Activated T-helper 1 cell treated with anti-CD3 and anti-CD28 coated beads, Interleukin-12 subunit alpha, Interleukin-12 subunit beta, Interleukin-2, Interleukin-4 antibody, amounts not matched to agents 30 ng/mL and 10 ng/mL and 1 ng/mL, durations not matched to agents 14 hours and 24 hours and 36 hours (primary cell): Measurements from ENCODE around the gene OSTF1. TPM values are rescaled to one million over a fixed set of nuclear protein-coding genes. Genes with fewer than 3 reads are reported as not detected.

Experiments used
- DNase-seq: peaks from one replicate; pipeline ENCODE4 v3.0.0; 2021; ENCODE audit warnings: low spot score
- H3K27ac Mint-ChIP-seq: one replicate; pipeline ENCODE4 v1.8.0; 2021; ENCODE audit warnings: mild to moderate bottlenecking, mixed read lengths
- H3K27me3 Mint-ChIP-seq: one replicate; pipeline ENCODE4 v1.8.0; 2022; ENCODE audit warnings: mild to moderate bottlenecking, moderate library complexity, mixed read lengths; ENCODE audit not compliant: insufficient read depth
- H3K36me3 Mint-ChIP-seq: one replicate; pipeline ENCODE4 v1.8.0; 2021; ENCODE audit warnings: low read depth, mixed read lengths
- H3K4me1 Mint-ChIP-seq: one replicate; pipeline ENCODE4 v1.8.0; 2021; ENCODE audit warnings: low read depth, mixed read lengths
- H3K4me3 Mint-ChIP-seq: one replicate; pipeline ENCODE4 v1.8.0; 2021; ENCODE audit warnings: mild to moderate bottlenecking, moderate library complexity, mixed read lengths
- H3K9me3 Mint-ChIP-seq: one replicate; pipeline ENCODE4 v1.8.0; 2021; ENCODE audit warnings: mixed read lengths
- intact Hi-C: fragments of 100-400 bp; cut with micrococcal nuclease; formaldehyde crosslinking; loops from one replicate; pipeline ENCODE4 v1.15.1; 2024
- total RNA-seq: library from RNA; stranded (reverse); gene quantifications from 2 replicates; pipeline ENCODE4 v1.2.3, GENCODE V29; 2022

Gene OSTF1
- total RNA-seq, 1 donor from 2014 or later, result 53.6 TPM

DNA sequence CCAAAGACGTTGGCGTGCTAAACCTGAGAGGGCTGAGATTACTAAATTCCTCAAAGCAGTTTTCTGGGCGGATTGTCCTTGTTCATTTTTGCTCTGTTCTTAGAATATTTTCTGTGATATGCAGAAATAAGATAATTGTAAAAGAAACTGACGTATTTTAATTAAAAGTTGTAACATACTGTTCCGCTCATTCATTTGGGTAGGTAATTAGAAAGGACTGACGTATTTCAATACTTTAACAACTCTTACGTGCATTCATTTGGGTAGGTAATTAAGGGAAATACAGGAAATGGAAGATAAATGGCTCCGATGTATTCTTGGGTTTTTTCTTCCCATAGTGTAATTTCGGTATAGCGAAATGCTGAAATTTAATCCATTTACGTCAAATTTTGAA, 1.1 kb downstream of the OSTF1 start:
- H3K36me3 Mint-ChIP-seq, result peaks cover 13% of the 10 kb centered on the region
- H3K4me1 Mint-ChIP-seq, result peaks cover 70% of the 10 kb centered on the region
- no peak for DNase-seq
- H3K4me3 Mint-ChIP-seq, result peak overlapping the region; percentile 99
- H3K27ac Mint-ChIP-seq, result peak overlapping the region; percentile 97
- no peaks in the 10 kb centered on the region for H3K9me3 Mint-ChIP-seq
- intact Hi-C loops, result loop anchor here (1.0 to 2.0 kb wide), 5 partner anchors 27 to 1935 kb away; partner anchors contain the start of gene PCSK5
- H3K27me3 Mint-ChIP-seq, result no peaks in the 10 kb centered on the region

DNA sequence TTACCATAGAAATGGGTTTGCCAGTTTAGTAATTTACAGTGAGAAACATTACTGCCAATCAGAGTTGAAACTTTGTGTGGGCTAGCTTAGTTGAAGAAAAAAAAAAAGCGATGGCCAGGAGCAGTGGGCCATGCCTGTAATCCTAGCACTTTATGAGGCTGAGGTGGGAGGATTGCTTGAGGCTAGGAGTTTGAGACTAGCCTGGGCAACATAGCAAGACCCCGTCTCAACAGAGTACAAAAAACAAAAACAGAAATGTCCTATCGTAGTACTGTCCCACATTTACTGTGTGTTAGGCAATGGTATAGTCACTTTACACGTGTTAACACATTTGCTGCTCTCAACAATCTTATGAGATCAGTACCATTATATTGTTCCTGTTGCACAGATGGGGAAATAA, 2.3 kb downstream of the OSTF1 start:
- H3K36me3 Mint-ChIP-seq, result peaks cover 18% of the 10 kb centered on the region
- DNase-seq, result no peak
- H3K4me1 Mint-ChIP-seq, result peaks cover 73% of the 10 kb centered on the region
- peak overlapping the region; percentile 99 for H3K4me3 Mint-ChIP-seq
- no peaks in the 10 kb centered on the region for H3K27me3 Mint-ChIP-seq
- H3K9me3 Mint-ChIP-seq, result no peaks in the 10 kb centered on the region
- intact Hi-C loops, result no loop called here
- H3K27ac Mint-ChIP-seq, result peak overlapping the region; percentile 35

DNA sequence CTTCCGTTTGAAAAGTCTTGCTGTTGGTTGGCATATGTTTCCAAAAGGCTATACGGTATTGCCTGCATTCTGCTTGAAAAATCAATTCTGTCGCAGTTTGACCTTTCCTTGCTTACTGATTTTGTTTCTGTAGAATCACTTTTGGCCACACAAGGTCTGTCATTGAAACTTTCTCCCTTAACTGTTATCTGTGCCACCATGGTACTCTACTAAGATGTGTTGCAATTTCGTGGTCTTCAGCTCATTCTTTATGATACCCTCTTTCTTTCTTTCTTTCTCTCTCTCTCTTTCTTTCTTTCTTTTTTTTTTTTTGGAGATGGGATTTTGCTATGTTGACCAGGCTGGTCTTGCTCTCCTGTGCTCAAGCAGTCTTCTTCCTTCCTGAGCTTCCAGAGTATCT, 4.5 kb downstream of the OSTF1 start:
- H3K36me3 Mint-ChIP-seq, result peaks cover 23% of the 10 kb centered on the region
- no peak overlapping the region for H3K27ac Mint-ChIP-seq
- no peak for DNase-seq
- peaks cover 62% of the 10 kb centered on the region for H3K4me1 Mint-ChIP-seq
- no peak overlapping the region for H3K4me3 Mint-ChIP-seq
- no peaks in the 10 kb centered on the region for H3K27me3 Mint-ChIP-seq
- intact Hi-C loops, result no loop called here
- no peaks in the 10 kb centered on the region for H3K9me3 Mint-ChIP-seq

DNA sequence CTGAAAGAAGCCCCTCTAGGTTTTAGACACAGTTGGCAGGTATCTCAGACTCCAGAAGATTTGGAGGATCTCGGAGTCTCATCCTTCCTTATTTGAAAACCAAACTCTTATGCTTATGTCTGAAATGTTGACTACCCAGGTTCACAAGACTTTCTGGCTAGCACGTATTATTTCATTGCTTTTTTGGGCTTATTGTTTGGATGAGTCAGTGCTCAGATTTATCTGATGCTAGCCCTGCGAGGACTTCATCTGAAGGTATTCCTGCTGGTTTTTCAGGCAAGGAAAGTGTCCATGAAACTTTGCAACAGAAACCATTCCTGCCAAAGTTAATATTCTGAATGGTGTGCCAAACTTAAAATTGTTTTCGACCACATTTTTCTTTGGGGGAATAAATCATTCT, 8.5 kb downstream of the OSTF1 start:
- Mint-ChIP-seq H3K27me3 (no peaks in the 10 kb centered on the region), H3K4me3 (no peak overlapping the region), H3K27ac (no peak overlapping the region), H3K4me1 (peaks cover 37% of the 10 kb centered on the region), H3K36me3 (peaks cover 24% of the 10 kb centered on the region), H3K9me3 (no peaks in the 10 kb centered on the region)
- intact Hi-C loops, result no loop called here
- DNase-seq, result no peak

DNA sequence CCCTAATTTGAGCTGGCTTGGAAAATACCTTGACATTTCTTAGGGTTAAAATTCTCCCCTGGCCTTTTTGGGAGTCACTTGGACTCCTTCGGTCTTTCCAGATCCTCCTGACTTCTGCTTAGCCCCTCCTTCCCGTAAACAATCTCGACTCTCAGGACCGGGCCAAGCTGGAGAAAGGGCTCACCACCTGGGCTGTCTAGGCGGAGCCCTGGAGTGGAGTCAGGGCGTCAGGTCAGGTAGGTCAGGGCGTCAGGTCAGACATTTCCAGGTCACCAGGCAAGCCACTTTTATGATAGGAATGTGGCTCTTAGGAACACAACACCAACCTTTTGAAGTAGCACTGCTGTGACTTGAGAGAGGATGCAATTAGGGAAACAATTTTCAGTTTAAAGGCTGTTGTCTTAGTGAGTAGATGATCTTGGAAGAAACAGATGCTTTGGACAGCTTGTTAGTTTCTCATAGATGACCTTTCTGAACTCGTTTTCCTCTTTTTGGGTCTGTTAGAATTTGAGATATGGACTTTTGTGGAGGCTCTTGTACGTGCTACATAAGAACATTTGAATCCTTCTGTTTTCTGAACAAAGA, 12.8 kb downstream of the OSTF1 start:
- Mint-ChIP-seq H3K4me3 (no peak overlapping the region), H3K27me3 (no peaks in the 10 kb centered on the region), H3K4me1 (peaks cover 33% of the 10 kb centered on the region), H3K36me3 (peaks cover 24% of the 10 kb centered on the region), H3K27ac (peak overlapping the region; percentile 40), H3K9me3 (no peaks in the 10 kb centered on the region)
- no peak for DNase-seq
- intact Hi-C loops, result no loop called here

DNA sequence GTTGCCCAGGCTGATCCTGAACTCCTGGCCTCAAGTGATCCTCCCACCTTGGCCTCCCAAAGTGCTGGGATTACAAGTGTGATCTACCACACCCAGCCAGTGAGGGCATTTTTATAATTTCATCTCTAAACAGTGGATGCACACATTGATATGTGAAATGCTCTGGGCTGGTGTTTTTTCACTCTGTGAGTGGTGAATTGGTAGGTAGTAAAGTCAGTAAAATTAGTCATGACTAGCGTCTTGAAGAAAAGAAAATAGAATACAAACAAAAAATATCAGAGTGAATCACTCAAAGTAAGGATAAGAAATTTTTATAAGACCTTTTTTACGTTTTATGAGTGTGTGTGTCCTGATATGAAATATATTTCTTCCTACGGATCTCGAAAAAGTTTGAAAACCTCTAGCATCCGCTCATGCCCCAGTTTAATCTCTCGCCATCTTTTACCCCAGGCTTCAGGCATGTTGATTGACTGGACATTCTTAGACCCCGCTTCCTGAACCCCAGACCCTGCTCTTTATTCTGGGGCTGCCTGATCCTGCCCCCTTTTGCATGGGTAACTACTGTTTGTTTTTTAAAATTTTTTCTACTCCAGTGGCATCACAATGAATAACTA, 14.0 kb downstream of the OSTF1 start:
- H3K27ac Mint-ChIP-seq, result peak overlapping the region; percentile 67

DNA sequence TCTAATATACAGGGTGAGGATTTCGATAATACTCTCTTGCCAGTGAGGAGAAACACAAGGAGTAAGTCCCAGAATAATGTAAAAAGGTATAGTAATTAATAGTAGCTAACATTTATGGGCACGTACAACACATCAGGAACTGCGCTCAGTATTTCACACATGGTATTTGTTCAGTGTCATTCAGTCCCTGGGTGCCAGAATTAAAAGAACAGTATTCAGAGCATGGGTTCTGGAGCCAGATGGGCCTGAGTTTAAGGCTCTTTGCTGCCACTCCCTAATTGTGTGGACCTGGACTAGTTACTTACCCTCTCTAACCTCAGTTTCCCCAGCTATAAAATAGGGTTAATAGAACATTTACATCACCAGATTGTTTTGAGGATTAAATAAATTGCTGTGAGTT, 16.3 kb downstream of the OSTF1 start:
- intact Hi-C loops, result no loop called here
- Mint-ChIP-seq H3K9me3 (no peaks in the 10 kb centered on the region), H3K36me3 (peaks cover 20% of the 10 kb centered on the region), H3K27ac (peak overlapping the region; percentile 61), H3K4me1 (peaks cover 34% of the 10 kb centered on the region), H3K4me3 (no peak overlapping the region), H3K27me3 (no peaks in the 10 kb centered on the region)
- no peak for DNase-seq

More for the DNA sequence above, 14.0 kb downstream of the OSTF1 start:
- no peak overlapping the region for H3K4me3 Mint-ChIP-seq
- peaks cover 19% of the 10 kb centered on the region for H3K36me3 Mint-ChIP-seq
- peaks cover 32% of the 10 kb centered on the region for H3K4me1 Mint-ChIP-seq
- no peak for DNase-seq
- intact Hi-C loops, result no loop called here
- no peaks in the 10 kb centered on the region for H3K27me3 Mint-ChIP-seq
- no peaks in the 10 kb centered on the region for H3K9me3 Mint-ChIP-seq

DNA sequence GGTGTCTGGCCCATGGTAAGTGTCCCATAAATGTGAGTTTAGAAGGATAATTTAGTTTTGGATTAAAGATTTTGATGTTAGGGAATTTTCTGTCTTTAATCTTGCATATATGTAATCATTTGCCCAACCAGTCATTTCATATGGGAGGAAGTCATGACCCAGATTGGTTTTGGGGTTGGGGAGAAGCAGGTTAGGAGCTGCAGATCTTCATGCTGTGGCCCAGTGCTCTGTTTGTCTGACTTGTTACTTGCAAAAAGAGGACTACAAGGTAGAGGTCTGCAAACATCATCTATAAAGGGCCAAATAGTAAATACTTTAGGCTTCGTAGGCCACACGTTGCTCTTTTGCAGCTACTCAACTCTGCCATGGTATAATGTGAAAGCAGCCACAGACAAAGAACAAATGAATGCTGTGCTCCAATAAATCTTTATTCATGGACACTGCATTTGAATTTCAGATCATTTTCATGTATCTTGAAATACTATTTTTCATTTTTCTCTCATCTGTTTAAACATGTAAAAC, 16.8 kb downstream of the OSTF1 start:
- intact Hi-C loops, result no loop called here
- Mint-ChIP-seq H3K4me1 (peaks cover 38% of the 10 kb centered on the region), H3K36me3 (peaks cover 20% of the 10 kb centered on the region), H3K4me3 (no peak overlapping the region), H3K27me3 (no peaks in the 10 kb centered on the region), H3K27ac (peak overlapping the region; percentile 61), H3K9me3 (no peaks in the 10 kb centered on the region)
- no peak for DNase-seq

DNA sequence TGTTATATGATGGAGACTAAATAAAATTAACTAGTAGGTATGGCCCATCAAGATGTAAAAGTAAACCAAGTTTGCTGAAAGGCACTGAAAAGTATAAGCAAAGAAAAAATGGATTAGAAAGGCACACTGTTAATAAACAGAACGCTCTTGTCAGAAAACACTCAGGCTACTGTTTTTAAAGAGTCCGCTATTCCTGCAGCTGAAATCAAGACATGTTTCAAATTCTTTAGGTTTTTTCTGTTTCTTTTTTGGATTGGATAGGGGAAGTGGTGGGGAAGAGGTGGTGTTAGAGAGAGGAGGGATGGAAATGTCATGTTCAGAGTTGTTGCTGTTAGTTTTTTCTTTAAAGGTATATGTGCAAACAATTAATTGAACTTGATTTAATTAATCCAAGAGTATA, 17.5 kb downstream of the OSTF1 start:
- intact Hi-C loops, result no loop called here
- Mint-ChIP-seq H3K36me3 (peaks cover 24% of the 10 kb centered on the region), H3K4me3 (no peak overlapping the region), H3K4me1 (peaks cover 42% of the 10 kb centered on the region), H3K9me3 (no peaks in the 10 kb centered on the region), H3K27ac (no peak overlapping the region), H3K27me3 (no peaks in the 10 kb centered on the region)
- no peak for DNase-seq

DNA sequence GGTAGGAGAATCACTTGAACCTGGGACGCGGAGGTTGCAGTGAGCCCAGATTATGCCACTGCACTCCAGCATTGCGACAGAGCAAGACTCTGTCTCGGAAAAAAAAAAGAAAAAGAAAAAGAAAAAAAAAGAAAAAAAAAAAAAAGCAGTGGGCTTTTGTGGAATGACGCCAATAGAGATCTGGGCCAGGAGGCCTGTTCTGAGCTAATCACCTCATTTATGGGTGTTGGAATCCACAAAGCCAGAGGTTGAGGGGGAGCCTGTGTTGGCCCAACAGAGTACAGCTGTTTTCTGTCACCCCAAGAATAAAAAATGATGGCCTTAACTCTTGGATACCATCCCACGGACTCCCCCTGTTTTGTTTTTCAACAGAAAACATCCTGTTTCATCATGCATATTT, 18.5 kb downstream of the OSTF1 start:
- Mint-ChIP-seq H3K9me3 (no peaks in the 10 kb centered on the region), H3K4me1 (peaks cover 46% of the 10 kb centered on the region), H3K4me3 (no peak overlapping the region), H3K27ac (no peak overlapping the region), H3K36me3 (peaks cover 24% of the 10 kb centered on the region), H3K27me3 (no peaks in the 10 kb centered on the region)
- intact Hi-C loops, result no loop called here
- DNase-seq, result no peak

DNA sequence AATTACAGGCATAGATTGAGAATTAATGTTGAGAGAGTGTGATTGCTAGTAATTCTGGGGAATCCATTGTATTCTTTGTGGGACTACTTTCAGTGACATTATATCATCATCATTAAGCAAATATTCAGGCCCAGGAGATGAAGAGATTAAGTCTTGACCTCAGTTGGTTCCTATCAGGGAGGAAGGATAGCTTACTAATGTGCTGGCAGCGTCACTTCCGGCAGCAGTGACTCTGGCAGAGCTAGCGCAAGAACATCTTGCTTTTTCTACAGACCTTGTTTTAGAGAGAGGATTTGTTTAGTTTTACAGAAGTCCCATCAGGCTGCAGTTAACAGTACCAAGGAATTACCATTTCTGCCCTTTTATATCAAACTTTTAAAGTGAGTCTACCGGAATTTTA, 20.3 kb downstream of the OSTF1 start:
- DNase-seq, result no peak
- Mint-ChIP-seq H3K27ac (peak overlapping the region; percentile 34), H3K36me3 (peaks cover 18% of the 10 kb centered on the region), H3K4me1 (peaks cover 51% of the 10 kb centered on the region), H3K4me3 (no peak overlapping the region), H3K9me3 (no peaks in the 10 kb centered on the region), H3K27me3 (no peaks in the 10 kb centered on the region)
- intact Hi-C loops, result no loop called here

DNA sequence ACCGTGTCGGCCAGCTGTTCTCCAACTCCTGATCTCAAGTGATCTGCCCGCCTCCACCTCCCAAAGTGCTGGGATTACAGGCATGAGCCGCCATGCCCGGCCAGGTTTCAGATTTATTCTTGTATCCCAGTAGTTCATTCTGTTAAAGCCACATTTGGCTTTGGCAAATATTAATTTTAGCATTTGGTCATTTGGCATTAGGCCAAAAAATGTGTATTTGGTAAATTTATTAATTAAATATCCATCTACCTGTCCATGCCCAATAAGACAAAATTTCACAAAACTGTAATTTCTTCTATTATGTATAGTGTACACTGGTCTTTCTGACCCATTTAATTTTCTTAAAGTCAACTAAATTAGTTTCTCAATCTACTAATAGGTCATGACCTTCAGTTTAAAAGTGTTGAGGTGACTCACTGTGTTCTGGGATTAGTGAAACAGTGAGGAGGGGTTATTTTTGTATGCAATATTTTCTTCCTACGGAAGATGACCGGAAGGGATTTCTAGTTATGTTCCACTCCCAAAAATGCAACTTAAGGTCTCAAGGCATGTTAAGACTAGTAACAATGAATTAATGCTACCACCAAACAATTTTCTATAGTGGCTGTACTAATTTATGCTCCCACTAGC, 21.0 kb downstream of the OSTF1 start:
- Mint-ChIP-seq H3K27me3 (no peaks in the 10 kb centered on the region), H3K4me3 (no peak overlapping the region), H3K9me3 (no peaks in the 10 kb centered on the region), H3K4me1 (peaks cover 57% of the 10 kb centered on the region), H3K27ac (no peak overlapping the region), H3K36me3 (peaks cover 18% of the 10 kb centered on the region)
- DNase-seq, result no peak
- intact Hi-C loops, result no loop called here

DNA sequence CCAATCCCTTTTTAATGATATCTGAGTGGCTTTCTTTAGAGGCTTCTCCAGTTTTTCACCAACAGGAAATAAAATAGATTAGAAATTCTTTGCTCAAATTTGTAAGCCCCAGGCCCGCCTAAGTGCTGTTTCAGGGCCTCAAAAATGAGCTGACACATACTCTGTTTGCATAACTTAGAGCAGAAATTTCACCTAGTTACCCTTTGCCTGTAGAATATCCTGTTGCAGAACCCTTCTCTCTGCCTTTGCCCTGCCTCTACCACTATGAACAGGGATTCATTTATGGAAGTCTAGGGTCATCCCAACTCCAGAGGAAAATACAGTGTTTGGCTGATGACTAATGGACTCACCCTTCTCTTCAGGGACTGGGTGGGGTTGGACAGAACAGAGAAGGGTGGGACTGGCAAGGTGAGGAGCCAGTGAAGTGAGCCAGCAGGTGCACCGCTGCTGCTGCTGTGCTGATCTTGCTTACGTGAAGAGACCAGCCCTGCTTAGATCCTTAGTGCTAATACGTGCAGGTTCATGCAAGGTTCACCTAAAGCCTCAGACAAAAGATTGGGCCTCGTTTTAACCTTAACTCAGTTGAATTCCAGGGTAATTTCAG, 22.8 kb downstream of the OSTF1 start:
- Mint-ChIP-seq H3K27me3 (no peaks in the 10 kb centered on the region), H3K4me1 (peaks cover 41% of the 10 kb centered on the region), H3K36me3 (peaks cover 13% of the 10 kb centered on the region), H3K27ac (no peak overlapping the region), H3K4me3 (no peak overlapping the region), H3K9me3 (no peaks in the 10 kb centered on the region)
- DNase-seq, result no peak
- intact Hi-C loops, result no loop called here
